ENCODE results near the gene BABAM2. TPM values are rescaled to one million over a fixed set of nuclear protein-coding genes. Genes with fewer than 3 reads are reported as not detected.

The BABAM2 gene
- total RNA-seq, 2 donors from 2014 or later: 36.4 to 40.9 TPM

DNA sequence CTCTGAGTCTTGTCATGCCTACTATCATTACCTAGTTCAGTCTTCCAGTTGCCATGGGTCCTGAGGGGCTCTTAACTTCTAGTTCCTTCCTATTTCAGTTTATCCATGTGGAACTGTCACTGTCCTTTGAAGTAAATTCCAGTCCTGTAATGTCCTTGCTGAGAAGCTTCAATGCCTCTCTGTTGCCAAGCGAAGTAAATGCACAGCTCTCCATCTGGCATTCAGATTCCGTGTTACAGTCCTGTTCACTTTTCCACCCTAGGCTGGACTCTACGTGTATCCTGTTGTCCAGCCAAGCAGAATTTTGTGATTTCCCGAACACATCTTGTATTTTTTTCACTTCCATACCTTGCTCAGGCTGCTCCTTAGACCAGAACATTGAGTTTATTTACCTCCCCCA is 245.3 kb downstream of the BABAM2 start:
- 79 to 81% methylated on average over 4 of the region's 4 CpGs for WGBS, 2 experiments (ENCODE audit: insufficient coverage in 1 of 2, insufficient read length in 1 of 2)
- DNase-seq: no peak
- H3K36me3 Mint-ChIP-seq (ENCODE audit: low read depth): peaks cover 3% of the 10 kb centered on the region
- H3K36me3 ChIP-seq (ENCODE audit: control insufficient read depth, insufficient read depth, low read length): no peaks in the 10 kb centered on the region
- H3K4me1 ChIP-seq (ENCODE audit: control insufficient read depth, insufficient read depth, low read length): no peaks in the 10 kb centered on the region
- no peaks in the 10 kb centered on the region for H3K9me3 ChIP-seq (ENCODE audit: control insufficient read depth, low read length)
- H3K4me3 ChIP-seq (ENCODE audit: low read length): no peak overlapping the region
- no peak overlapping the region for H3K27ac ChIP-seq (ENCODE audit: low read depth, low read length)
- H3K4me3 Mint-ChIP-seq: no peak overlapping the region
- peaks cover 2% of the 10 kb centered on the region for H3K9me3 Mint-ChIP-seq
- no peaks in the 10 kb centered on the region for H3K4me1 Mint-ChIP-seq
- no peaks in the 10 kb centered on the region for H3K27me3 Mint-ChIP-seq (ENCODE audit: insufficient read depth)
- no peak overlapping the region for H3K27ac Mint-ChIP-seq
- no peaks in the 10 kb centered on the region for H3K27me3 ChIP-seq (ENCODE audit: control insufficient read depth, insufficient read depth, low read length, poor library complexity, severe bottlenecking)
- no peak overlapping the region for H3K9ac ChIP-seq (ENCODE audit: extremely low read depth, low read length, poor library complexity, severe bottlenecking)
- TF ChIP-seq CTCF (conservative IDR thresholded peaks at IDR 0.05): no peak

DNA sequence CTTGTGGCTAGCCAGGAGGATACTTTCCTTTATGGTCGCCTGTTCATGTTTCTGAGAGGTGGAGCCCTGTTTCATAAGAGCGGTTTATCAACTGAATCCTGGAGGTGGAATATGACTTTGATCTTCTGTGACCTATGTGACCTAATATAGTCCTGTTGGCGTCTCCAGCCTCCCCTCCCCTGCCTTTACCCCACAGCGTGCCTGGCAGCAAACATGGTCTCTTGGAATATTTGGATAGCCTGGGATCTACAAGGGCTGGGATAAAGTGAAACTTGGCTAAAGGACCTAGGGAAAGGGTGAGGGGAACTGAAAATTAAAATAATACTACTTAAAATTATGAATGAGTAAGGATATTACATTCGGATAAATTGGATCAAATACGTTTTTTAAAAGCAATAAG is 246.0 kb downstream of the BABAM2 start:
- 93% methylated on average over 4 of the region's 6 CpGs; no CpG with 5 or more reads in 1 of the 2 experiments for WGBS, 2 experiments (ENCODE audit: insufficient coverage in 1 of 2, insufficient read length in 1 of 2)
- no peak overlapping the region for H3K27ac Mint-ChIP-seq

DNA sequence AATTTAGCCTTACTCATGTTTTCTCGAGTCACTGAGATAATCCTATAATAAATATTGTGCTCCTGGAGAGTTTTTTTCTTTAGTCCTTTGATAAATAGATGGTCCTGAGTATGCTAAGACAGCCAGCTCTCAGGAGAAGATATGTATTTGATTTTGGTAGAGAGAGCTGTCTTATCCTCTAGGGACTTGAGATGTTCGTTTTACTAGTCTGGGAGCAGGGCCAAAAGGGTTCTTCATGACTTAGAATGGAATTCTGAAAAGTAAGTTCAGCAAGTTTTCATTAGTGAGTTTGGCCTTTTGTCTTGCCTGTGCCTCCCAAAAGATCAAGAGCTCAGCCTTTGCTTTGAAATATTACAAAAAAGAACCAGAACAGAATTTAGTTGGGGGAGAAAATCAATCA is 246.7 kb downstream of the BABAM2 start:
- no peak for TF ChIP-seq CTCF (conservative IDR thresholded peaks at IDR 0.05)
- H3K27ac Mint-ChIP-seq: no peak overlapping the region
- no peak overlapping the region for H3K27ac ChIP-seq (ENCODE audit: low read depth, low read length)
- no peaks in the 10 kb centered on the region for H3K9me3 ChIP-seq (ENCODE audit: control insufficient read depth, low read length)
- no peak overlapping the region for H3K4me3 Mint-ChIP-seq
- WGBS, 2 experiments (ENCODE audit: insufficient coverage in 1 of 2, insufficient read length in 1 of 2): 75 to 94% methylated on average over 1 to 2 of the region's 2 CpGs
- no peaks in the 10 kb centered on the region for H3K4me1 ChIP-seq (ENCODE audit: control insufficient read depth, insufficient read depth, low read length)
- H3K4me3 ChIP-seq (ENCODE audit: low read length): no peak overlapping the region
- no peak for DNase-seq
- H3K36me3 ChIP-seq (ENCODE audit: control insufficient read depth, insufficient read depth, low read length): no peaks in the 10 kb centered on the region
- H3K9me3 Mint-ChIP-seq: peaks cover 2% of the 10 kb centered on the region
- no peaks in the 10 kb centered on the region for H3K4me1 Mint-ChIP-seq
- H3K27me3 ChIP-seq (ENCODE audit: control insufficient read depth, insufficient read depth, low read length, poor library complexity, severe bottlenecking): no peaks in the 10 kb centered on the region
- no peaks in the 10 kb centered on the region for H3K27me3 Mint-ChIP-seq (ENCODE audit: insufficient read depth)
- peaks cover 3% of the 10 kb centered on the region for H3K36me3 Mint-ChIP-seq (ENCODE audit: low read depth)
- no peak overlapping the region for H3K9ac ChIP-seq (ENCODE audit: extremely low read depth, low read length, poor library complexity, severe bottlenecking)

More for the DNA sequence above, 246.0 kb downstream of the BABAM2 start:
- Histone ChIP-seq H3K4me1 (ENCODE audit: control insufficient read depth, insufficient read depth, low read length) (no peaks in the 10 kb centered on the region), H3K9me3 (ENCODE audit: control insufficient read depth, low read length) (no peaks in the 10 kb centered on the region), H3K27ac (ENCODE audit: low read depth, low read length) (no peak overlapping the region), H3K27me3 (ENCODE audit: control insufficient read depth, insufficient read depth, low read length, poor library complexity, severe bottlenecking) (no peaks in the 10 kb centered on the region), H3K4me3 (ENCODE audit: low read length) (no peak overlapping the region), H3K36me3 (ENCODE audit: control insufficient read depth, insufficient read depth, low read length) (no peaks in the 10 kb centered on the region), H3K9ac (ENCODE audit: extremely low read depth, low read length, poor library complexity, severe bottlenecking) (no peak overlapping the region)
- TF ChIP-seq CTCF (conservative IDR thresholded peaks at IDR 0.05): no peak
- DNase-seq: no peak
- Mint-ChIP-seq H3K4me1 (no peaks in the 10 kb centered on the region), H3K27me3 (ENCODE audit: insufficient read depth) (no peaks in the 10 kb centered on the region), H3K9me3 (peaks cover 2% of the 10 kb centered on the region), H3K4me3 (no peak overlapping the region), H3K36me3 (ENCODE audit: low read depth) (peaks cover 3% of the 10 kb centered on the region)

Data from endodermal cell (in vitro differentiated cells).